Ureter (tissue), 1 donor: ENCODE data around the gene AKR1D1. TPM values are rescaled to one million over a fixed set of nuclear protein-coding genes. Genes with fewer than 3 reads are reported as not detected.
"Not testable (repeated sequence)": the region's sequence is repeated elsewhere in the genome, so short reads cannot be mapped to it uniquely, and the experiment has no call there.

Experiments used
- DNase-seq: peaks from one replicate; pipeline ENCODE4 v3.0.0-alpha.2; 2020; ENCODE audit warnings: low spot score
- total RNA-seq: library from RNA; stranded (reverse); gene quantifications from one replicate; pipeline ENCODE4 v1.2.4, GENCODE V29; 2023
- donor health status: DM: yes; HTN: yes; CAD: no.

Gene AKR1D1
- total RNA-seq, 1 donor from 2014 or later: not detected

GRCh38 chr7:138122162-138122561, 45.9 kb downstream of the AKR1D1 start:
- no peak for DNase-seq

- no peak for DNase-seq
Observed at GRCh38 chr7:138125119-138125518, 48.9 kb downstream of the AKR1D1 start.

- no peak for DNase-seq
Observed at GRCh38 chr7:138125598-138126111, 49.4 kb downstream of the AKR1D1 start.

- no peak for DNase-seq
Observed at GRCh38 chr7:138126928-138127327, 50.7 kb downstream of the AKR1D1 start.

- DNase-seq: no peak
Observed at GRCh38 chr7:138127996-138128395, 51.7 kb downstream of the AKR1D1 start.

- DNase-seq: no peak
Observed at GRCh38 chr7:138129551-138130165, 53.4 kb downstream of the AKR1D1 start.

- DNase-seq: no peak
Observed at GRCh38 chr7:138137423-138138171, 61.3 kb downstream of the AKR1D1 start.

- DNase-seq: no peak
Observed at GRCh38 chr7:138138244-138138643, 62.0 kb downstream of the AKR1D1 start.

- no peak for DNase-seq
Observed at GRCh38 chr7:138142583-138143201, 66.4 kb downstream of the AKR1D1 start.

GRCh38 chr7:138144958-138145357, 68.7 kb downstream of the AKR1D1 start:
- DNase-seq: no peak

GRCh38 chr7:138146221-138146620, 70.0 kb downstream of the AKR1D1 start:
- DNase-seq: not testable (repeated sequence)

- DNase-seq: not testable (repeated sequence)
Observed at GRCh38 chr7:138146757-138147734, 70.8 kb downstream of the AKR1D1 start.

- no peak for DNase-seq
Observed at GRCh38 chr7:138151731-138152577, 75.7 kb downstream of the AKR1D1 start.

- no peak for DNase-seq
Observed at GRCh38 chr7:138154661-138155060, 78.4 kb downstream of the AKR1D1 start.

GRCh38 chr7:138157702-138158101, 81.4 kb downstream of the AKR1D1 start:
- DNase-seq: no peak

- DNase-seq: no peak
Observed at GRCh38 chr7:138158739-138159528, 82.7 kb downstream of the AKR1D1 start.

GRCh38 chr7:138161600-138162081, 85.4 kb downstream of the AKR1D1 start:
- peak; percentile 83 for DNase-seq

GRCh38 chr7:138162236-138162635, 86.0 kb downstream of the AKR1D1 start:
- DNase-seq: no peak

- no peak for DNase-seq
Observed at GRCh38 chr7:138163800-138164199, 87.5 kb downstream of the AKR1D1 start.

GRCh38 chr7:138164804-138165203, 88.5 kb downstream of the AKR1D1 start:
- DNase-seq: no peak
